HCT116 (cell line): Measurements from ENCODE around the gene CREB3L1. TPM values are rescaled to one million over a fixed set of nuclear protein-coding genes. Genes with fewer than 3 reads are reported as not detected.

Experiments used
- ATAC-seq: fragments of 200-7000 bp; cut with Tn5 transposase; 2 replicates; pipeline ENCODE4 v1.9.1; 2020; ENCODE audit warnings: mild to moderate bottlenecking, moderate library complexity
- BruUV-seq: library from RNA; stranded (reverse); fragments of 400-500 nt; replicated peaks from 2 replicates; lab custom pipeline; 2021; lab: Mats Ljungman, UMichigan
- CTCF ChIA-PET: fragments of 300-600 bp; sonication (Branson Sonifier 250); formaldehyde crosslinking; loops from one replicate; lab custom pipeline; 2021; ENCODE audit warnings: antibody characterized with exemption; lab: Charles Lee
- POLR2A ChIA-PET: fragments of 300-600, 350-600 bp; sonication (Branson Sonifier 250); formaldehyde crosslinking; loops from one replicate; lab custom pipeline; 2021; ENCODE audit warnings: antibody characterized with exemption; lab: Charles Lee
- RAD21 ChIA-PET, 2 experiments: fragments of 300-600 bp; sonication (Branson Sonifier 250); formaldehyde crosslinking; loops; one replicate each; lab custom pipeline; 2023; ENCODE audit warnings: low total read pairs in 2 of 2; ENCODE audit not compliant: uncharacterized antibody in 2 of 2, unreplicated experiment in 2 of 2, low non-redundant PET in 1 of 2; lab: Charles Lee
- DNase-seq: peaks from one replicate; pipeline ENCODE4 v3.0.0-alpha.2; 2010; ENCODE audit warnings: low read depth, low spot score
- H2AFZ ChIP-seq: fragments of 200-600 bp; shearing (Covaris generic), sonication (generic); 2 replicates; pipeline ENCODE4 v1.6.1; 2017; ENCODE audit warnings: low read depth, mixed run types, mixed read lengths, antibody characterized with exemption, low read length; ENCODE audit not compliant: poor library complexity, severe bottlenecking
- H3K27ac ChIP-seq: 2 replicates; pipeline ENCODE4 v1.5.1; 2012; ENCODE audit warnings: low read depth, low read length
- H3K27me3 ChIP-seq: fragments of 200-600 bp; sonication (generic); 2 replicates; pipeline ENCODE4 v1.6.1; 2016; ENCODE audit warnings: mixed run types, low read length, mixed read lengths; ENCODE audit not compliant: insufficient read depth
- H3K36me3 ChIP-seq, 2 experiments: fragments of 200-500 bp in 1 of 2; fragments of 200-600 bp in 1 of 2; sonication (Bioruptor generic) in 1 of 2; sonication (generic) in 1 of 2; 2 replicates each; pipeline versions ENCODE4 v1.5.1 to v1.6.1; 2014 to 2016; ENCODE audit warnings: low read length in 2 of 2, inconsistent platforms in 1 of 2, mixed read lengths in 1 of 2, mixed run types in 1 of 2; ENCODE audit not compliant: insufficient read depth in 2 of 2, control insufficient read depth in 1 of 2
- H3K4me1 ChIP-seq, 2 experiments: fragments of 200-600 bp in 1 of 2; sonication (generic) in 1 of 2; 2 replicates each; pipeline versions ENCODE4 v1.5.1 to v1.6.1; 2012 to 2017; ENCODE audit warnings: low read length in 2 of 2, inconsistent platforms in 1 of 2, mild to moderate bottlenecking in 1 of 2, mixed read lengths in 1 of 2, mixed run types in 1 of 2, moderate library complexity in 1 of 2; ENCODE audit not compliant: insufficient read depth in 2 of 2, control insufficient read depth in 1 of 2
- H3K4me2 ChIP-seq: fragments of 200-600 bp; sonication (generic); 2 replicates; pipeline ENCODE4 v1.6.1; 2017; ENCODE audit warnings: mixed run types, low read length, mixed read lengths
- H3K4me3 ChIP-seq, 2 experiments: fragments of 200-600 bp in 1 of 2; sonication (generic) in 1 of 2; replicated peaks in 1 of 2; 2 replicates each; pipeline ENCODE4 v1.5.1; 2011 to 2016; ENCODE audit warnings: low read length in 2 of 2, control low read depth in 1 of 2, low read depth in 1 of 2, mild to moderate bottlenecking in 1 of 2, mixed read lengths in 1 of 2, mixed run types in 1 of 2
- H3K79me2 ChIP-seq: fragments of 200-600 bp; sonication (generic); 2 replicates; pipeline ENCODE4 v1.6.1; 2017; ENCODE audit warnings: mild to moderate bottlenecking, mixed run types, low read length, moderate library complexity, mixed read lengths; ENCODE audit not compliant: insufficient read depth
- H3K9ac ChIP-seq: fragments of 200-600 bp; sonication (generic); 2 replicates; pipeline ENCODE4 v1.6.1; 2016; ENCODE audit warnings: low read length, mixed read lengths
- H3K9me2 ChIP-seq: fragments of 200-600 bp; sonication (generic), shearing (Covaris generic); 2 replicates; pipeline ENCODE4 v1.6.1; 2017; ENCODE audit warnings: mixed run types, mild to moderate bottlenecking, moderate library complexity; ENCODE audit not compliant: insufficient read depth
- H3K9me3 ChIP-seq, 2 experiments: fragments of 200-500 bp in 1 of 2; fragments of 200-600 bp in 1 of 2; sonication (Bioruptor generic) in 1 of 2; sonication (generic) in 1 of 2; 2 replicates each; pipeline ENCODE4 v1.6.1; 2014 to 2017; ENCODE audit warnings: low read length in 2 of 2, mixed read lengths in 2 of 2, inconsistent platforms in 1 of 2, low read depth in 1 of 2, mild to moderate bottlenecking in 1 of 2, mixed run types in 1 of 2, moderate library complexity in 1 of 2; ENCODE audit not compliant: control insufficient read depth in 1 of 2, insufficient read depth in 1 of 2
- H4K20me1 ChIP-seq: fragments of 200-600 bp; sonication (generic), shearing (Covaris generic); 2 replicates; pipeline ENCODE4 v1.6.1; 2017; ENCODE audit warnings: mixed run types, mild to moderate bottlenecking, moderate library complexity; ENCODE audit not compliant: insufficient read depth
- CBX3 ChIP-seq: IDR thresholded peaks from 2 replicates; pipeline ENCODE4 v1.6.1; 2012; ENCODE audit warnings: low read depth
- SP1 ChIP-seq: IDR thresholded peaks from 2 replicates; pipeline ENCODE4 v1.6.1; 2012; ENCODE audit warnings: low read depth
- TCF7L2 ChIP-seq: IDR thresholded peaks from 2 replicates; pipeline ENCODE4 v1.7.0; 2011; ENCODE audit warnings: borderline replicate concordance, inconsistent platforms; ENCODE audit not compliant: insufficient read depth, insufficient read length; ENCODE audit errors: extremely low read depth
- intact Hi-C: fragments of 100-400 bp; cut with micrococcal nuclease; formaldehyde crosslinking; loops from 2 replicates; pipeline ENCODE4 v1.10.0; 2022
- total RNA-seq: library from RNA; stranded (reverse); gene quantifications from one replicate; pipeline ENCODE4 v1.2.1, GENCODE V29; 2021; ENCODE audit not compliant: unreplicated experiment
- TF ChIP-seq, protein P1 (sequence below): IDR thresholded peaks from 2 replicates; pipeline ENCODE4 v1.6.1; 2012
- TF ChIP-seq, protein P2 (sequence below), 3 experiments: fragments of 200-600 bp in 1 of 3; sonication (generic) in 1 of 3; IDR thresholded peaks in 2 of 3; conservative IDR thresholded peaks in 1 of 3; 2 replicates each; pipeline ENCODE4 v1.5.1; 2012 to 2017; ENCODE audit warnings: low read depth in 2 of 3, low read length in 2 of 3, antibody characterized with exemption in 1 of 3, borderline replicate concordance in 1 of 3, control low read depth in 1 of 3, mild to moderate bottlenecking in 1 of 3, mixed read lengths in 1 of 3, mixed run types in 1 of 3, moderate library complexity in 1 of 3; ENCODE audit not compliant: insufficient read depth in 1 of 3
- TF ChIP-seq, protein P3 (sequence below): IDR thresholded peaks from 2 replicates; pipeline ENCODE4 v1.6.1; 2011; ENCODE audit warnings: mild to moderate bottlenecking, low read length, moderate library complexity; ENCODE audit not compliant: insufficient replicate concordance; ENCODE audit errors: extremely low read depth

CREB3L1 gene
- total RNA-seq, 1 experiment from 2014 or later = 0.37 TPM

DNA sequence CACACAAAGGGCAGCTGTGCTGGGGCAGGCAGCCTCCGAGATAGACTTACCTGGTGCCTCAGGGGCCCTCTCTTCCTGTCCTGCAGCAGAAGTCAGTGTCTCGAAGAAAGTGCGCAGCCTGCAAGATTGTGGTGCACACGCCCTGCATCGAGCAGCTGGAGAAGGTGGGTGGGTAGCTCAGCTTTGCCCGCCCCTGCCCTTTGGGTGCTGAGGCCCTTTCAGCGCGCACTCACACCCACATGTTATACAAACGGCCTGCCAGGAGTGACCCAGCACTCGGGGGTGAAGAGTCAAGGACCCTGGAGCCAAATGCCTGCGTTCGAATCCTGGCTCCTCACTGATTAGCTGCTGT lies 90.4 kb downstream of the CREB3L1 start:
- H3K9me3 ChIP-seq = no peaks in the 10 kb centered on the region
- H3K27ac ChIP-seq = no peak overlapping the region; the same call in 1 of the 2 replicates
- ATAC-seq = no peak
- no peaks in the 10 kb centered on the region for H3K27me3 ChIP-seq
- ChIA-PET POLR2A (no interaction called here), CTCF (interaction anchor here (1.3 to 1.6 kb wide), 2 partner anchors 16 to 21 kb away, joined by 6 read pairs; no protein-coding TSS in a partner anchor), RAD21 (no interaction called here)
- no peak overlapping the region for H3K4me3 ChIP-seq
- H3K4me2 ChIP-seq = no peak overlapping the region
- intact Hi-C loops = loop anchor here (5.0 kb wide), 1 partner anchor 121 kb away; no protein-coding TSS in a partner anchor
- H3K36me3 ChIP-seq = peaks cover 5 to 12% of the 10 kb centered on the region in 2 experiments; a peak in 3 of 4 replicates
- no peaks in the 10 kb centered on the region for H3K9me2 ChIP-seq
- TF ChIP-seq, protein P1, sequence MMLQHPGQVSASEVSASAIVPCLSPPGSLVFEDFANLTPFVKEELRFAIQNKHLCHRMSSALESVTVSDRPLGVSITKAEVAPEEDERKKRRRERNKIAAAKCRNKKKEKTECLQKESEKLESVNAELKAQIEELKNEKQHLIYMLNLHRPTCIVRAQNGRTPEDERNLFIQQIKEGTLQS = no peak
- TF ChIP-seq, protein P2, sequence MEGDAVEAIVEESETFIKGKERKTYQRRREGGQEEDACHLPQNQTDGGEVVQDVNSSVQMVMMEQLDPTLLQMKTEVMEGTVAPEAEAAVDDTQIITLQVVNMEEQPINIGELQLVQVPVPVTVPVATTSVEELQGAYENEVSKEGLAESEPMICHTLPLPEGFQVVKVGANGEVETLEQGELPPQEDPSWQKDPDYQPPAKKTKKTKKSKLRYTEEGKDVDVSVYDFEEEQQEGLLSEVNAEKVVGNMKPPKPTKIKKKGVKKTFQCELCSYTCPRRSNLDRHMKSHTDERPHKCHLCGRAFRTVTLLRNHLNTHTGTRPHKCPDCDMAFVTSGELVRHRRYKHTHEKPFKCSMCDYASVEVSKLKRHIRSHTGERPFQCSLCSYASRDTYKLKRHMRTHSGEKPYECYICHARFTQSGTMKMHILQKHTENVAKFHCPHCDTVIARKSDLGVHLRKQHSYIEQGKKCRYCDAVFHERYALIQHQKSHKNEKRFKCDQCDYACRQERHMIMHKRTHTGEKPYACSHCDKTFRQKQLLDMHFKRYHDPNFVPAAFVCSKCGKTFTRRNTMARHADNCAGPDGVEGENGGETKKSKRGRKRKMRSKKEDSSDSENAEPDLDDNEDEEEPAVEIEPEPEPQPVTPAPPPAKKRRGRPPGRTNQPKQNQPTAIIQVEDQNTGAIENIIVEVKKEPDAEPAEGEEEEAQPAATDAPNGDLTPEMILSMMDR (IDR thresholded peaks at IDR 0.05 in 2 of 3, conservative IDR thresholded peaks at IDR 0.05 in 1 of 3; ENCODE audit: borderline replicate concordance in 1 of 3, insufficient read depth in 1 of 3, low read depth in 2 of 3, low read length in 2 of 3) = no peak
- TF ChIP-seq, protein P3, sequence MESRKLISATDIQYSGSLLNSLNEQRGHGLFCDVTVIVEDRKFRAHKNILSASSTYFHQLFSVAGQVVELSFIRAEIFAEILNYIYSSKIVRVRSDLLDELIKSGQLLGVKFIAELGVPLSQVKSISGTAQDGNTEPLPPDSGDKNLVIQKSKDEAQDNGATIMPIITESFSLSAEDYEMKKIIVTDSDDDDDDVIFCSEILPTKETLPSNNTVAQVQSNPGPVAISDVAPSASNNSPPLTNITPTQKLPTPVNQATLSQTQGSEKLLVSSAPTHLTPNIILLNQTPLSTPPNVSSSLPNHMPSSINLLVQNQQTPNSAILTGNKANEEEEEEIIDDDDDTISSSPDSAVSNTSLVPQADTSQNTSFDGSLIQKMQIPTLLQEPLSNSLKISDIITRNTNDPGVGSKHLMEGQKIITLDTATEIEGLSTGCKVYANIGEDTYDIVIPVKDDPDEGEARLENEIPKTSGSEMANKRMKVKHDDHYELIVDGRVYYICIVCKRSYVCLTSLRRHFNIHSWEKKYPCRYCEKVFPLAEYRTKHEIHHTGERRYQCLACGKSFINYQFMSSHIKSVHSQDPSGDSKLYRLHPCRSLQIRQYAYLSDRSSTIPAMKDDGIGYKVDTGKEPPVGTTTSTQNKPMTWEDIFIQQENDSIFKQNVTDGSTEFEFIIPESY = no peak
- TF ChIP-seq CBX3 (no peak), TCF7L2 (no peak), SP1 (no peak)
- TF ChIP-seq, all 23 proteins: peak for 0
- no peak overlapping the region for H3K9ac ChIP-seq
- peaks cover 11 to 37% of the 10 kb centered on the region in 2 experiments for H3K4me1 ChIP-seq
- BruUV-seq = no TSS peak
- H4K20me1 ChIP-seq = no peaks in the 10 kb centered on the region
- no peak overlapping the region for H2AFZ ChIP-seq
- H3K79me2 ChIP-seq = peaks cover 14% of the 10 kb centered on the region; the same call in 1 of the 2 replicates
- DNase-seq = no peak
